HG02610 (cell line): Measurements from ENCODE around the gene MUC15.
A peak's percentile ranks its signal among the peaks of the same experiment; 100 is the strongest.
"Not testable (repeated sequence)": the region's sequence is repeated elsewhere in the genome, so short reads cannot be mapped to it uniquely, and the experiment has no call there.

ENCODE experiments used
- ATAC-seq: cut with Tn5 transposase; IDR thresholded peaks from one replicate; pipeline ENCODE4 v1.9.1; 2021; ENCODE audit warnings: mild to moderate bottlenecking, moderate library complexity; ENCODE audit not compliant: unreplicated experiment

Gene MUC15, protein sequence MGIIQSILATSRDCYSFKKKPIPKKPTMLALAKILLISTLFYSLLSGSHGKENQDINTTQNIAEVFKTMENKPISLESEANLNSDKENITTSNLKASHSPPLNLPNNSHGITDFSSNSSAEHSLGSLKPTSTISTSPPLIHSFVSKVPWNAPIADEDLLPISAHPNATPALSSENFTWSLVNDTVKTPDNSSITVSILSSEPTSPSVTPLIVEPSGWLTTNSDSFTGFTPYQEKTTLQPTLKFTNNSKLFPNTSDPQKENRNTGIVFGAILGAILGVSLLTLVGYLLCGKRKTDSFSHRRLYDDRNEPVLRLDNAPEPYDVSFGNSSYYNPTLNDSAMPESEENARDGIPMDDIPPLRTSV

DNA sequence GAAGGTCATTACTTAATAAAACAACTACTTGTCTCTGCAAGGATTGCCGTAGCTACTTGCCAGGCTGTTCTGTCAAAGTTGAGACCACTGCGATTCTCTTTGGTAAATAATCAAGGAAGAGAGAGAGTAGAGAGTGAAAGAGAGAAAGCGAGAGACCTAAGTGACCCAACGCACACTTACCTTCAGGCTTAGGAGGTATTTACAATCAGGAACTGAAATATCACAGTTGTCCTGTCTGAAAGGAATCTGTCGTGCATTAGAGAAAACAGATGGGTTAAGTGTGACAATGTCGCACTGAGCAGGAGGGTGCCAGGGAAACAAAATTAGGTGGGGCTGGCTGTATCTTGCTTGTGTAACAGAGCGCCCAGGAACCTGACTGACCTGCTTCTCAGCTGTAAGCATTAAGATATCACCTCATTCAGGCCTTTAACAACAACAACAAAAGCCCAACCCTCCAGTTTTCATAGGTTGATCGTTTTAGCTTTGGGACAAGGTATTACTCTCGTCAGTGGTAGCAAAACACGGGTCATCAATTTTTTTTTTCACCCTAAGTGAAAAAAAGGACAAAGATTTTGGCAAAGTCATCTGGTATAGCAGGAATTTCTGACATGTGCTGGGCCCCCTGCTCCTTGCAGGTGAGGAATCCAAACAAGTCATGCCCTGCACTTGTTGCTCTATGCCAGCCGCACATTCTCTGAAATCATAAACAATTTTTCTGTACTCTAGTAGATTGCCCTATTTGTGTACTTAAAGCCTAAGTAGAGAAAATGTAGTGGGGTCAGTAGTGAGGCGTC lies at the start of gene MUC15:
Gene MUC15, minus strand, starts transcription at position 403 of the 794 bp plus-strand sequence. CDS start 5,169 bp downstream, outside the sequence.
- no peak for ATAC-seq

DNA sequence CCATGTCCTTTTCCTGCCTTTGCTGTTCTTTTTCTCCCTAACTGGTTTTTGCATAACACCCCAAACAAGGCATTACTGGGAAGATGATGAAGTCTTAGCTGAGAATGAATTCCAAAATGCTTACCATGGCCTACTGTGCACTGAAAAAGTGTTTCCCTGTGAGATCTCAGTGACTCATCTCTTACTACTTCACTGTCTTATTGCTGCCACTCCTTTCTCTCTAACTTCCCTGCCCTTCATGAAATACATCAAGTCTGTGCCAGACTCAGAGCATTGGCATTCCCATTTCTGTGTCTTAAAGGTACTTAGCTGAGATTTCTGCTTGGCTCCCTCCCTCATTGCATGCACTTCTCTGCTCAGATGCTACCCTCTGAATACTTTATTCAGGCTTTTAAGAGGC lies 49.1 kb upstream of the MUC15 start:
- ATAC-seq, result no peak

- no peak for ATAC-seq
Observed at GRCh38 chr11:26620282-26621045, 48.4 kb upstream of the MUC15 start.

GRCh38 chr11:26618441-26618840 lies 46.4 kb upstream of the MUC15 start:
- ATAC-seq, result no peak

- no peak for ATAC-seq
Observed at GRCh38 chr11:26613759-26614158, 41.7 kb upstream of the MUC15 start.

DNA sequence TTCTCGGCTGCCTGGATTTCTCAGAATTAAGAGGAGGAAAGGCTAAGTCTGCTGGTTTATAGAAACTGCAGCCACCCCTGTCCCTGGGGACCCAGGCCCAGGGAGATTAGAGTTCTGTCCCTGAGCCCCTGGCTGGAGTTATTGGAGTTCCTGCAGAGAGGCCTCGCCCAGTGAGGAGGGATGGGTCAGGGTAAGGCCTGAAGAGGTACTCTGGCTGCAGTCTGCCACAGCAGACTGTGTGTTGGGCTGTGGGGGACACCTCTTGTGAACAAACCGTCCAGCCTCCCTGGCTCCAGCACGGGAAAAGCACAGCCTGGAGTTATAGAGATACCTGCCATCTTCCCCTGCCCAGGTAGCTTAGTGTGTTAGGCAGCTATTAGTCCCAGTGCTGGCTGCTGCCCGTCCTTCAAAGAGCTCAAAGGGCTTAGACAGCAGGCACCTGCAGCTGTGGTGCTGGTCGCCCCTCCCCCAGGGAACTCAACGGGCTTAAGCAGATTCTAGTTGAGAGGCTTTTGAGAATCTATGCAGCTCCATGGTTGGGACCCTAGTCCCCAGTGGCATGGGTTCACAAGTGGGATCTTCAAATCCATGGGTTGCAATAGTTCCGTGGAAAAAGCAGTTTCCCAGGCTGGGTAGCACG lies 36.6 kb upstream of the MUC15 start:
- ATAC-seq, result peak; percentile 22

GRCh38 chr11:26607725-26608506 lies 35.9 kb upstream of the MUC15 start:
- peak; percentile 63 for ATAC-seq

DNA sequence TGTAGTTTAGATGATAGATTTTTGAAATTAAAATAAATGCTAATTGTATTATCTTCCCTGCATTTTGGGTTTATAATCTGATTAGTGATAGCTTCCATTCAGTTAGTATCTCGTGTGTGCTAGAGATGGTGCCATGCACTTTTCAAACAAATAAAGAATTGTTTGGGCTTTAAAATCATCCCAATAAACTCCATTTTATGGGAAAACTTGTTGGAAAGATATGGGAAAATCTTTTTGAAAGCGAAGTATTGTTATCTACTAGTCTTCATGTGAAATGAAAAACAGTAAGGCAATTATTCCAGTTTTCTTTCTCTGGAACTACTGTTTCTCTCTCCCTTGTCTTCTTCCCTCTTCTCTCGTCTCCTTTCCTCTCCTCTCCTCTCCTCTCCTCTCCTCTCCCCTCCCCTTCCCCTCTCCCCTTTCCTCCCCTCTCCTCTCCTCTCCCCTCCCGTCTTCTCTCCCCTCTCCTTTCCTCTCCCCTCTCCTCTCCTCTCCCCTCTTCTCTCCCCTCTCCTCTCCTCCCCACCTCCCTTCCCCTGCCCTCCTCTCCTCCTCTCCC lies 27.9 kb upstream of the MUC15 start:
- no peak for ATAC-seq

DNA sequence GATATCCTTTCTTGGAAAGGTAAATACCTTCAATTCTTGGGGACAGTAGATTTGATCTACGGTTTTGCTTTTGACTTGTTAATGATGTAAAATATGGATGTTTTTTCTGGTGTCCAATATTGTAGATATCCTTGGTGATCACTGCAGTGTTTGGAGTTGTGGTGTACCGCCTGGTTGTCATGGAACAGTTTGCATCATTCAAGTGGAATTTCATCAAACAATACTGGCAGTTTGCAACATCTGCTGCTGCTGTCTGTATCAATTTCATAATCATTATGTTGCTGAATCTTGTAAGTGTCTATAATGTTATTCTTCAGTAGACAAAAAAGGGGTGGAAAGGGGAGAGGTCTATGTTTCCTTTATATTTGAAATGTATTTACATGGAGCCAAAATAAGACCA lies 27.4 kb upstream of the MUC15 start:
- no peak for ATAC-seq

GRCh38 chr11:26597899-26598298 lies 25.8 kb upstream of the MUC15 start:
- ATAC-seq, result no peak

GRCh38 chr11:26597049-26597689 lies 25.1 kb upstream of the MUC15 start:
- ATAC-seq, result not testable (repeated sequence)

DNA sequence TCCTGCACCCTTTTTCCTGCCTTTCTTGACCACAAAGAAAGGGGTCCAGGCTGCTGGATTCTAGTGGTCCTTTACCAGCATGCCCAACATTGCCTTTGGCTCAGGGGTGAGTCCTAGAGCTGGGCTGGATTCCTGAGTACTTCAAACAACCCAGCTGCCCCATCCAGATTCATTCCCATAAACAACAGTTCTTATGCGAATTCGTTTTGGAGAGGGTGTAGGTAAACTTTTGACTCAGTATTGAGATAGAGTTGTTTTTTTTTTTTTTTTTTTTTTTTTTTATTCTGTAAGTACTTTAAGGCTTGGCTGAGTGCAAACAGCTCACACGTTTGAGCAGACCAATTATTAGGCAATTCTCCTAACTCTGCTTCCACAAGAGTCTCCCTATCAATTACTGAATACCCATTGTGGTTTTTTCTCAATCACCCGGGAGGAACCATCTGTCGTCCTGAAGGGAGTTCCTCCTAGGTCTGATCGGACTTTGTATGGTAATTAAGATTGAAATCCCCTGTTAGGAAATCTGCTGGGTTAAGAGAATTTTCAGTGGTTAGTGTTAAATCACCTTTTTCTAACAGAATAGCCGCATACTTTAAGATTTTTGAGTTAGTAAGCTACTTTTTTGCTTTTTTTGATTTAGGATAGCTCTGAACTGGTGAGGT lies 23.3 kb upstream of the MUC15 start:
- ATAC-seq, result not testable (repeated sequence)

GRCh38 chr11:26593691-26594090 lies 21.6 kb upstream of the MUC15 start:
- no peak for ATAC-seq

DNA sequence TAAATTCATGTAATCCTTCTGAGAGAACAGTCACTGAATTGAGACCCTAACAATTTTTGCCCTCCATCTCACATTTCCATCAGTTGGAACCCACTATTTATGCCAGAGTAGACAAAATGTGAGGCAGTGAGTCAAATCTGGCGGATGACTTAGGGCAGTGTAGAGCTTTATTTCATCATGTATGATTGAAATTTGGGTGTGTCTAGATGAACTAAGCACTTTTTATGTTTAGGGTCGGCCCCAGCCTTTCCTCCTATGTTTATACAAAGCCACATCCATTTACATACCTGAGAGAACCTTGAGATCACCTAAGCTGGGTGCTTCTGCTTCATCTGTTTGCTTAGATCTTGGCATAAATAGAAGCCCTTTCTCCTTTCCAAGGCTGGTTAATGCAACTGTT lies 15.0 kb upstream of the MUC15 start:
- ATAC-seq, result no peak

DNA sequence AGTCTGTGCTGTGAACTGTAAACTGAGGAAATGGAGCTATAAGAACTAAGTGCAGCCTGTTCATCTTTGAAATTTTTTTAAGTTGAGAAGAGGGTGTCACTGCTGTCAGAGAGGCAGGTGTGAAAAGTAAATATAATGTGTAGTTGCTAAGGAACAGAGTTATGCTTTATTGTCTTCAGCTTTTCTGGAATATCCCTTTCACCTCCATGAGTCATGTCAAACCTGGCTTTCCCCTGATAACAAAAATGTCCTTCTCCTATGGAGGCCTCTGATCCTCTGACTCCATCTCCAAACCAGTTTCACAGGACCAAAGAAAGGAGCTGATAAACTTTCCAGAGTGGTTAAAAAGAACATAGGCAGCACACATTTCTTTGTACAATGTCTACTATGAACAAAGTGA lies 12.8 kb upstream of the MUC15 start:
- ATAC-seq, result peak; percentile 56

DNA sequence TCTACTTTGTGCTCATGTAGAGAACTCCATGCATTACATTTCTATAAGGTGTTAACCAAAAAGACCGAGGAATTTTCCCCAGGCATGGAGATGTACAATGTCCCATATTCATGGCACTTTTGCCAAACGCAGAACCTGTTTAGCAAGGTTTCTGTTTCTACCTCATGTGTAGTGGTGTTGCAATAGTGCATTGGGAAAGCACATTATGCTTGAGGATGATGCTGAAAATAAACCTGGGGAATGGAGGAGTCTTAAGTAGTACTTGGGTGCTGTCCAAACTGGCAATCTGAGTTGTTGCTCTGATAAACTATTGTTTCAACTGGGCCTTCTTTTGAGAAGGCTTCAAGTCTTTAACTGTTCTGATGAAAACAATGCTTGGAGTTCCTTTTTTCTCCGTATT lies 11.5 kb upstream of the MUC15 start:
- no peak for ATAC-seq

DNA sequence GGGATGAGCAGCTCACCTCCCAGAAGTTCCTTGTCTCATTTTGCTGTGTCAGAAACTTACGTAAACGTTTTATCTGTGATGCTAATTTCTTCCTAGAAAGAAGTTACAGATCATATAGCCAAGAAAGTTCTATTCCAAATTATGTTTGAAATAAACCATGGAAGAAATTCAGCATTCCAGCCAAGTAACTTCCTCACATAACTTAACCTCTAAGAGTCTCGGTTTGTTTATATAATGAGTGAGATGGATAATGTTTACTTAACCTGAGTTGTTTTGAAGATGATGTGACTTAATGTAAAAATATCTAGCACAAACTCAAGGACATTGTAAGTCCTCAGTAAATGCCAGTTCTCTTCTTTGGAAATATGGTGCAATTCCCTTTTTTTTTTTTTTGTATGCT lies 8.9 kb upstream of the MUC15 start:
- no peak for ATAC-seq

GRCh38 chr11:26579683-26580082 lies 7.6 kb upstream of the MUC15 start:
- no peak for ATAC-seq
